GM19023 (cell line): Measurements from ENCODE around the gene R3HDM2.

Source experiments
- ATAC-seq: cut with Tn5 transposase; IDR thresholded peaks from one replicate; pipeline ENCODE4 v1.9.1; 2021; ENCODE audit warnings: mild to moderate bottlenecking, moderate library complexity; ENCODE audit not compliant: unreplicated experiment

R3HDM2 gene

DNA sequence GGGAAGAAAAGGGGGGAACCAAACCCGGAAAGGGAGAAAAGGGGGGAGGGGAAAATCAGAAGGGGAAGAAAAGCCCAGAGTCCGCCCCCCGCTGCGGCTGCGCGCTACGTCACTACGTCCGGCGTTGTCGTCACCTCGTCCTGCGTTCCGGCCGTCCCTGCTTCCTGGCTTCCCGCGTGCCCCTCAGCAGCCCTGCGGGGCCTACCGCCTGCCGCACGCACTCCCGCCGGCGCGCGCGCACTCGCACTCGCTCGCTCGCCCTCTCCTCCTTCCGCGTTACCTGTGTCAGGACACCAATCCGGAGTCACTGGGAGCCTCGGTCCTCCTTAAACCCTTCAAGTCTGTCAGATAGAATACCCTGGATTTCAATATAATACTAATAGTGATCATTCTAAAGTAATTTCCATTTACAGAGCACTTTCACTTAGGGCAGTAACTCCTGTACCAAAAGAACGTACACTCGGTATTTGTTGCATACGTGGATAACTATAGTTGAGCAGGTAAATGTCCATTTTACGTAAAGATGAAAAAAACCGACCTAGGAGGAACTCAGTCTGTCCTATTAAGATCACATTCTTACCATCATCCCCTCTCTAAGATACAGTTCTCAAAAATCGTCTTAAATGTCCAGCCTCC, at the start of gene R3HDM2:
TSS of gene R3HDM2 (minus strand) at position 113 of the 636 bp plus-strand sequence. CDS start 120,615 bp downstream, outside the sequence.
- peak; percentile 95 for ATAC-seq

DNA sequence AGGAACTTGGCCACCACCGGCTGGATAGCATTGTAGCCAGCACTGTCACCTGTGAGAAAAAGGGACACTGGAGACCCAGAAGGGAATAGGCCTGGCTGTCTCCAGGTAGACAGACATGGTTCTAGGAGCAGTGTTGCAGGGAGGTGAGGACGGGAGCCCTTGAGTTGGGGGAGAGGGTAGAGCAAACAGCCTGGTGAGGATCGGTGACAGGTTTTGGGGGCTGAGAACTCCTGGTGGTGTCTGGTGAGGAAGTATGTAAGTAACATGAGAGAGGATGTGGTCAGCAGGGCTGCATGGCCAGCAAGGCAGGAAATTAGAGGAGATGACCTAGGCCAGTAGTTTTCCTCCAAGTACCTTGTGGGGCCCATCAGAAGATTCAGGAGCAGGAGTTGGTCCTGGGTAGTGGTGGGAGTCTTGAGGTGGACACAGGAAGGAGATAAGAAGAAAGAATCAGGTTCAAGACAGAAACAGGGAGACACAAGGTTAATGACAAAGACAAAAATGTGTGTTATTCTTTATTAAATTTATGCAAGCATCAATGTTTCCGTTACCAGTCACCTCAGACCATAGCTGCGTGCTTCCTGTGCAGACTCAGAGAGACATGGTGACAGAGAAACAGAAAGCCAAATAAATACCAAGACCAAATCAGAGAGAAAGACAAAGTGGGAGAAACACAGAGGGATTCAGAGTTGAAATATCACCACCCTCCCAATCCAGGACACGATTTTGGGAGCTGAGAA, 48.7 kb upstream of the R3HDM2 start, which contains the start of gene ARHGAP9:
TSS of gene ARHGAP9 (minus strand) at position 491 of the 740 bp plus-strand sequence. CDS start at position 31, 460 bp downstream.
- no peak for ATAC-seq

DNA sequence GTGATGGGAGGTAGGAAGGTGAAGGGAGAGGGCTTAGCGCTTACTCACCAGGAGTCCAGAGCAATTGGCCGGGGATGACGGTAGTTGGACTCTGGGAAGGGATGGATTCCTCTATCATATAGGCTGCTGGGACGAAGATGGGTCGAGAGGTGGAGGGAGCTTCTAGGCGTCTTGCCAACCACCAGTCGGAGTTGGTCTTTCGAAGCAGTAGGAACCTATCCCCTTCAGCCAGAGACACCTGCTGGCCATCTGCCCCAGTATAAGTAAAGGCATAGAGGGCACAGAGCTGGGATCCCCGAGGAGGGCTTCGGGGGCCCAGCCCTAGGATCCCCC, 48.2 kb upstream of the R3HDM2 start:
- ATAC-seq = no peak

DNA sequence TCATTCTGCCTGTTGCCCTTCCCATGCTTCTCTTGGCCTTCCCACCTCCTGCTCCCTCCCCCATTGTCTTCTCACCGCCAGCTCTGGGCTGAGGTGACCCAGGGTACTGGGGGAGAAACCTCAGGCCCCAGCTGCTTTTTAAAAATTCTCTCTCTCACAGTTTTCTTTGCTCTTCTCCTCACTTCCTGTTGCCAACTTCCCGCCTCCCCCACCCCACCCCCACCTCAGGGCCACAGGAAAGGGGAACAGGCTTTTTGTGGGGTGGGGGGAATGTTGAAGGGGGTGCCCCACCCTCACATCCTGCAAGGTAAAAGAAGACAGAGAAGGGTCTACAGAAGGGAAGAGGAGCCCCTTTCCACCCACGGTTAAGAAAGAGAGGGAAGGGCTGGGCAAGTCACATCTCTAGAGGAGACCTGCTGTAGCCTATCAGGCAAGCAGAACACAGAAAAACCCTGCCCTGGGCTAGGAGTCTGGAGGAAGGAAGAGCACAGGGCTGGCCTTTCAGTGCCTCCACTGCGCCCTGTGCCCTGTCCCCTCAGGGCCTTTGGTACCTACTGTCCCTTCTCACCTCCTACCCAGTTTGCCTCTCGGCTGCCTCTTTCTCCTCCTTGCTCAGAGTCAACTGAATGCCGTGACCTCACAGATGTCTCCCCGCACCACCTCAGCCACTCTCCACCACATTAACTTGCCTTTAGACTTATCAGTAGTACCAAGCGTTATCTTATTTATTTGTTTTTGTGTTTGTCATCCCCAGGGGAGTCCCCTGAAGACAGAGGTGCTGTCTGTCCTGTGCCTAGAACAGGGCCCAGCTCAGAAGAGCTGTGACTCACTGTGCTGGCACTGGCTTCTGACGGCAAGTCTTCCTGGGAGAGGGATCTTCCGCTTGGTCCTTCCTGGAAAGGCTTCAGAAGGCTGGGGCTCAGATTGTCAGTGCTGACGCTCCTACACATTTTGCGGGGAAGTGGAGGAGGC, 47.2 kb upstream of the R3HDM2 start:
- ATAC-seq = peak; percentile 45

DNA sequence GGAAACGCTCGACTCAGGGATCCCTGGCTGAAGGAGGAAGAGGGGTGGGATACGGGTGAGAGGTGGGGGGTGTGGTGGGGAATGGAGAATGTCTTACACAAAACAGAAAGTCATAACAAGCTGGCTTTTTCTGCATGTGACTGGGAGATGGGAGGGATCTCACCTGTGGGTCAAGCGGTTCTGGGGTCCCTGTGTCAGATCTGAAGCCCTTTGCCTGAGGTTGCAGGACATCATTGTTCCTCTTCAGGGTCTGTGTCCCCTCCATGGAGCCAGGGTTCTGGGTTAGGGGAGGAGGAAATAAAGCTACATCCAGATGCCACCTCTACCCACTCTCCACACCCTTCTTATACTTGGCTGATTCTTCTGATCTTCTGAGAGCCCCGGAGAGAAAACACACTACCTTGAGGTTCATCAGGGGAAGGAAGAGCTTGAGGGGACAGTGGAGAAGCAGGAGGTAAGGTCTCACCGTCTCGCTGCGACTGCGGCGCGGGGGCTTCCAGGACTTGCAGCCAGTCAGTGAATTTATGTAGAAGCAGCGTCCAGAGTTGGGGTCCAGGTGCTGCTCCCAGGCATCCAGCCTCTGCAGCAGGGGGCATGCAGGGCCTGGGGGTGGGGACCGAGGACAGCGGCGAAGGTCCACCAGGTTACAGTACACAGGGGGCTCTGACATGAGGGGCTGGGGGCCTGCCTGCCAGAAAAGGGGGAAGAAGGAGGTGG, 46.3 kb upstream of the R3HDM2 start:
- no peak for ATAC-seq

DNA sequence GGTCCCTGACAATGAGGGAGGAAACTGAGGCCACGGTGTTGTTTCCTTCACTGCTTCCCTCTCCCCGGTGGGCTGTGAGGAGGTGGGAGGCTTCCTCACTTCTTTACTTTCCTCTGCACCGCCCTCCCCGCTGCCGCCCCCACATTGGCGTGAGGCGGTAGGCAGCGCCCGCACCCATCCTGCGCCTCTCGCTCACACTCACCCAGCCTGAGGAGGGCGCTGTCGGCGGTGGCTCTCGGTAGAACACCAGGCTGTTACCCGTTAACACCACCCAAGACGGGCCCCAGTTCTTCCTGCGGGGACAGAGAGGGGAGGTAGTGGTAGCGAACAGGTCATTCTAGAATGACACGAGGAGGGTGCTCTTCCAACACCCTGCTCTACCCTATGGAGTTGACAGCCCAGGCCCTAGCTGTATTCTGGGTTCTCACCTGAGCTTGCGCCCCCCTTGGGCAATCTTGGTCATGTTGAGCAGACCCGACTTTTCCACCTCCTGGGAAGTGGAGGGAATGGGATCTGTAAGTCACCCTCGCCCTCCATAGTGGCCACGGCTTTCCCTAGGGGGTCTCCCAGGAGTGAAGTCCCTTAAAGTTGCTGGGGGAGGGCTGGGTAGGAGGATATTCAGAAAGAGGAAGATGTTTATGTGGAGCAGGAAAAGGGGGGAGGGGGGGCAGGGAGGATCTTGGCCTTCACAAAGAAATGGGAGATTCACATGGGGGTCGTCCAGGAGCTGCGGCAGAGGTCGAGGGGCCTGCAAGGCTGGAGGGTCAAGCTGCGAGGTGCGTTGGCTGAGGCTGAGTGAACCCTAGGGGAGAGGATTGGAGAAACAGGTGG, 45.5 kb upstream of the R3HDM2 start:
- no peak for ATAC-seq

DNA sequence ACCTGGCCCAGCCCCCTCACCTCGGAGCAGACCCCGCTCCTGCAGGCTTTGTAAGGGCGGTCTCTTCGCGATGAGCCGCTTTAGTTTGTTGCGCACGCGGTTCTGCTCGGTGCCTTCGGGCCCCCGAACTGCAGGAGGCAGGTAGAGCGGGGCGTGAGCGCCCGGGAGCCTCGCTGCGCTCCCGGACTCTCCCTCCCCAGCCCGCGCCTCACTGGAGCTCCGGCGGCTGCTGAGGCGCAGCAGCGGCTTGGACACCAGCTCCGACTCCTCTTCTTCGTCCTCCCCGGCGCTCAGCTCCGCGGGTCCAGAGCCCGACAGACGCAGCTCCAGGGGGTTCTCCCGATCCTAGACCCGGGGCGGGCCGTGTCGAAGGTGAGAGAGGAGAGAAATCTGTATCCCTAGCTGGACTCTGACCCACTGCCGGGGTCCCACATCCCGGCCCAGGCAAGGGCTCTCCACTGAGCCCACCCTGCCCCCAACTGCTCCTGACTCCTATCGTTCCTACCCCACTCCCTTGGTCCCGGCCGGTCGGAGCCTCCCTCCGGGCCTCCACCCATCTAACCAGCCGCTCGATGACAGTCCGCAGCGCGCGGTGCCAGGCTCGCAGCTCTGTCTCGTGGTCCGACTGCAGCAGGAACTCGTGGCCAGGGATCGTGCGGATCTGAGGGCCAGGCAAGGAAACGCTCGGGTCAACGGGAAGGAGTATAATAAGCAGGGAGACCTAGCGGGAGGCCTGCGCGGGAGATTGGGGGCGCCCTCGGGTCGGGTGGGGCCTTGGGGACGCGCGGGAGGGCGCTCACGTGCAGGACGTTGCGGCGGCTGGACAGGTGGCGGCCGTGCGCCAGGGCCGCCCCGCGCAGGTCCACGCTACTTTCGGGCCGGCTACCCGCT, 44.7 kb upstream of the R3HDM2 start:
- no peak for ATAC-seq

DNA sequence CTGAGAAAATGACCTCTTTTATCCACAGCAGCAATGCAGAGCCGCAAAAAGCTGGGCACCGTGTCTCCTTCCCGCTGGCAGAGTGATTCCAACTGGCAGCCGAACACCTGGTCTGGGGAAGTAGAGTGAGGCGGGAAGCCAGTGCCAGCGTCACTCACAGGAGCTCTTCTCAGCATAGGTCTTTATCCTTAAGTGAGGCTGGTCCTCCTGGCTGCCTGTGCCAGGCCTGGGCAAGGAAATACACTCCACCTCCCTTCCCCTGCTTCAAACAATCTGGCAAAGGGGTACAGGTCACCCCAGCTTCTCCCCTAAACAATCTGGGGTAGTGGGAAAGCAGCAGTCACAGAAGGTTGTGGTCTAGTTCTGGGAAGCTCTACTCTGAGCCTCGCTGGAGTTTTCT, 44.0 kb upstream of the R3HDM2 start:
- no peak for ATAC-seq

DNA sequence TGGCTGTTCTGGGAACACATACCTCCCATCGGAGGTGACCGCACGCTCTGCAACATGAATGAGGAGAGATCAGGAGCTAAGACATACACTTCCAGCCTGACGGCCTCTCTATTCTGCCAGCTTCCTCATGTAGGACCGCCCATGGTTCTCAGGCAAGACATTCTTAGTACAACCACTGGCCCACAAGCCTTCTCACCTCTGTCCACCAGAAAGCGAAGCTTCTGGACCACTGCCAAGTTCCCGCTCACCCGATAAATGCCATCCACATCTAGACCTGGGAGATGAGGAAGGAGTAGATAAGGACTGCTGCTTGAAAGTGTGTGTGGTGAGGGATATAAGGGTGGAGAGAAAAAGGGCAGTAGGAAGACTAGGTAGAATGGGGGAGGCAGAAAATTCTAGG, 43.6 kb upstream of the R3HDM2 start:
- no peak for ATAC-seq

DNA sequence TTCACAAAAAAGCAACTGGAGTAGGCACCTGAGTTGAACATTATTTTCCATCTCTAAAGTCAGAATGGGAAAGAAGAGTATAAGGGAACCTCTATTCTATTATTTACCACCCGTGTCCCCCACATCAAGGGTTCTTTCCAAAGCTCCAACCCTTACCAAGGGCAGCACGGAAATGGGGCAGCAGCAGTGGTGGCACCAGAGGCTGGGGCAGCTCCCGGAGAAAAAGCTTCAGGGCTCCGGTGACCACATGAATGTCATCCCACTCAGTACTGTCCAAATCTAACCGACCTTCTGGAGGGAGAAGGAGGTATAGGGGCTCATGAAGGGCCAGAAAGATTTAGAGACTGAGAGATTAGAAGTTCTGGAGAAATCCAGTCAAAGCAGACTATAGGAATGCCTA, 43.0 kb upstream of the R3HDM2 start:
- no peak for ATAC-seq

DNA sequence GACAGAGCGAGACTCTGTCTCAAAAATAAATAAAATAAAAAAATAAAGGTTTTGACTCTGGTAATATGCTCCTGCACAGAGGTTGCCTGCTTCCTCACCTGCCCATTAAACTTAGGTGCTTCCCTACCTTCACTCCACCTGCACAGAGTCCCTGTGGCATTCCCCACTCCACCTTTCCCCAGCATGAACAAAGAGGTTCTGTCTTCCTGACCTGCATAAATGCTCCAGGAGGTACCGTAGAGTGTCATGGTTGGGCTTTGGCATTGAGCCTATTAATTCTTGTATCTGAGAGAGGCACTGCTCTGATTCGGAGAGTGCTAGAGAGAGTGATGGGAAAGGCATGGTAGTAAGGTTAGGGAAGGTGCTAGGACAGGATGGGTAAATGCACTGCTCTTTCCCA, 42.5 kb upstream of the R3HDM2 start:
- no peak for ATAC-seq

DNA sequence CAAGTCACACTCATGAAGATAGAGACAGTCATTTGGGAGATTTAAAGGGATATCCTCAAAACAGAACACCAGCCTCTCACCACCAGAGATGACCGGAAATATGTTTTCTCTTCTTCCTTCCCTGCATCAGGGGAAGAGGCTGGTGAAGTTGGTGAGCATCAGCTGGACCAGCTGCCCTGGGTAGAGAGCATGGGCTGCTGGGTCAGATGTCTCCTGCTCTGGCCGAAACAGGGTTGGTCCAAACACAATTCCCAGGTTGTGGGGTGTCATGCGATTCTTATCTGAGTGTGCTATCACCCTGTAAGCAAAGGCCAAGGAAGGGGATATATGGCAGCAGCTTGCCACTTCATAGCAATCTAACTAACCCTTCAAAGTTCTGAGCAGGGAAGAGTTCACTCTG, 41.5 kb upstream of the R3HDM2 start:
- no peak for ATAC-seq

DNA sequence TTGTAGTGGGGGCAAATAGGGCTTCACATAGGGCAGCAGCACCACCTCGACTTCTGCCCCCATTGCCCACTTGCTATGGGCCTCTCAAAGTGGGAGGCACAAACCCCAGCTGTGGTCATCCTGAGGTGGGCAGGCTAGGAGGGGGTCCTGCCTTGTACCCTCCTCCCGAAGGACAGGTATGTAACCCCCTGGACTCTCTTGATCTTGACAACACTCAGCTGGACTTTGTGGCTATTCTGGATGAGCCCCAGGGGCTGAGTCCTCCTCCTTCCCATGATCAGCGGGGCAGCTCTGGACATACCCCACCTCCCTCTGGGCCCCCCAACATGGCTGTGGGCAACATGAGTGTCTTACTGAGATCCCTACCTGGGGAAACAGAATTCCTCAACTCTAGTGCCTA, 40.8 kb upstream of the R3HDM2 start:
- no peak for ATAC-seq

DNA sequence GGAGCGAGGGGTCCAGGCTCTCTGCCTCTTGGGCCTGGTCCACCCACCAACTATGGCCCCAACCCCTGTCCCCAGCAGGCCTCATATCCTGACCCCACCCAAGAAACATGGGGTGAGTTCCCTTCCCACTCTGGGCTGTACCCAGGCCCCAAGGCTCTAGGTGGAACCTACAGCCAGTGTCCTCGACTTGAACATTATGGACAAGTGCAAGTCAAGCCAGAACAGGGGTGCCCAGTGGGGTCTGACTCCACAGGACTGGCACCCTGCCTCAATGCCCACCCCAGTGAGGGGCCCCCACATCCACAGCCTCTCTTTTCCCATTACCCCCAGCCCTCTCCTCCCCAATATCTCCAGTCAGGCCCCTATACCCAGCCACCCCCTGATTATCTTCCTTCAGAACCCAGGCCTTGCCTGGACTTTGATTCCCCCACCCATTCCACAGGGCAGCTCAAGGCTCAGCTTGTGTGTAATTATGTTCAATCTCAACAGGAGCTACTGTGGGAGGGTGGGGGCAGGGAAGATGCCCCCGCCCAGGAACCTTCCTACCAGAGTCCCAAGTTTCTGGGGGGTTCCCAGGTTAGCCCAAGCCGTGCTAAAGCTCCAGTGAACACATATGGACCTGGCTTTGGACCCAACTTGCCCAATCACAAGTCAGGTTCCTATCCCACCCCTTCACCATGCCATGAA, 40.3 kb upstream of the R3HDM2 start:
- no peak for ATAC-seq

DNA sequence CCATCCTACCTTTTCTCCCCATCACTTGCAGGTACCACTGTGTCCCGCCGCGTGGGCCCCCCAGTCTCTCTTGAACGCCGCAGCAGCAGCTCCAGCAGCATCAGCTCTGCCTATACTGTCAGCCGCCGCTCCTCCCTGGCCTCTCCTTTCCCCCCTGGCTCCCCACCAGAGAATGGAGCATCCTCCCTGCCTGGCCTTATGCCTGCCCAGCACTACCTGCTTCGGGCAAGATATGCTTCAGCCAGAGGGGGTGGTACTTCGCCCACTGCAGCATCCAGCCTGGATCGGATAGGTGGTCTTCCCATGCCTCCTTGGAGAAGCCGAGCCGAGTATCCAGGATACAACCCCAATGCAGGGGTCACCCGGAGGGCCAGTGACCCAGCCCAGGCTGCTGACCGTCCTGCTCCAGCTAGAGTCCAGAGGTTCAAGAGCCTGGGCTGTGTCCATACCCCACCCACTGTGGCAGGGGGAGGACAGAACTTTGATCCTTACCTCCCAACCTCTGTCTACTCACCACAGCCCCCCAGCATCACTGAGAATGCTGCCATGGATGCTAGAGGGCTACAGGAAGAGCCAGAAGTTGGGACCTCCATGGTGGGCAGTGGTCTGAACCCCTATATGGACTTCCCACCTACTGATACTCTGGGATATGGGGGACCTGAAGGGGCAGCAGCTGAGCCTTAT, 39.6 kb upstream of the R3HDM2 start:
- ATAC-seq = no peak

DNA sequence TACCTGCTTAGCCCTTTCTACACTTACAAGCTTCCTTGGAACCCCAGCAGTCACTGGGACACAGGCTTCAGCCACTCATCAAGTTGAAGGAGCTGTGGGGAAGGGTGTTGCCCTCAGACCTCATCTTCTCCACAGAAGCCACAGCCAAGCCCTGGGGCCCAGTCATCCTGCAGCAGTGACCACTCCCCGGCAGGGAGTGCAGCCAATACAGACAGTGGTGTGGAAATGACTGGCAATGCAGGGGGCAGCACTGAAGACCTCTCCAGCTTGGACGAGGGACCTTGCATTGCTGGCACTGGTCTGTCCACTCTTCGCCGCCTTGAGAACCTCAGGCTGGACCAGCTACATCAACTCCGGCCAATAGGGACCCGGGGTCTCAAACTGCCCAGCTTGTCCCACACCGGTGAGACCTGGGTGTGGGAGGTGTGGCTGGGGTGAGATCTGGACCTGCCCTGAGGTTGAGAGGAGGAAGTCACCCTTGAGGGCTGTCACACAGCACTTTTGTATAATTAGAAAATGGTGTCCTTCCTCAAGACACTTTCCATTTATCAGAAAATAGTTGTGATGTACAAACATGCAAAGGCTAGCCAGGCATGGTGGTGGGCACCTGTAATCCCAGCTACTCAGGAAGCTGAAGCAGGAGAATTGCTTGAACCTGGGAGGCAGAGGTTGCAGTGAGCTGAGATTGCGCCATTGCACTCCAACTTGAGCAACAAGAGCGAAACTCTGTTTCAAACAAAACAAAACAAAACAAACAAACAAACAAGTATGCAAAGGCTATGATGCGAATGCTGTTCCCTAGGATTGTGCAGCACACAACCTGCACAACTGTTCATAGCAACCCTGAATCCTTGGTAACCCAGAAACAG, 38.7 kb upstream of the R3HDM2 start:
- ATAC-seq = no peak

DNA sequence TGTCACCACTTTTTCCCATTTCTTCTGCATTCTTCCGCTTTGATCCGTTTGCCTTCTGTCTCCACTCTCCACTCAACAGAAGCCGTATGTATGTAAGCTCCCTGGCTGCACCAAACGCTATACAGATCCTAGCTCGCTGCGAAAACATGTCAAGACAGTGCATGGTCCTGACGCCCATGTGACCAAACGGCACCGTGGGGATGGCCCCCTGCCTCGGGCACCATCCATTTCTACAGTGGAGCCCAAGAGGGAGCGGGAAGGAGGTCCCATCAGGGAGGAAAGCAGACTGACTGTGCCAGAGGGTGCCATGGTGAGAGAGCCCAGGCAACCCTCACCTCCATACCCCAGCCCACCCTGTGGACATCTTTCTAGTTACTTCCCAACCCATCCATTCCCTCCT, 37.1 kb upstream of the R3HDM2 start:
- no peak for ATAC-seq
